Articular chondrocyte of knee joint (primary cell): ENCODE results near the gene LMOD3. TPM values are rescaled to one million over a fixed set of nuclear protein-coding genes. Genes with fewer than 3 reads are reported as not detected.

Experiments used
- total RNA-seq: library from RNA; depleted of rRNA; stranded (reverse); fragments of >200 nt; gene quantifications from 2 replicates; pipeline ENCODE4 v1.2.3, GENCODE V29; 2012

LMOD3 gene
- total RNA-seq: 0.22 and 0.39 TPM in 2 replicates

DNA sequence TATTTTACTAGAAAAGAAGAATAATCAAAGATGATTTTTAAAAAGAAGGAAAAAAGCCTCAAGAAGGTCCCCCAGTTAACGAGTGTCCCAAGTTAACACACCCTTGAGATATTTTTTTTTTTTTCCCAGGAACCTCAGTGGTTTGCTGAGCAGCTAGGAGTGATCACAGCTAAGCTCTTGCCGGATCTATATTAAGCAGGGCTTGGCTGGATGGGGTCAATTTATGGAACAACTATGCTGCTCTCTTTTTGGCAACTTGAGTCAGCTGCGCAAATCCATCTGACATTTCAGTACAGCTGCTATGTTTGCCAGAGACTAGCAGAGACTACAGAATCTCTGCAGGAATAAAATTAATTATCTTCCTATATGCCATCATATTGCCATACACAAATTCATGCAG, at the start of gene LMOD3:
TSS of gene LMOD3 (minus strand) at position 193 of the 400 bp plus-strand sequence. CDS start 209 bp downstream, outside the sequence.

GRCh38 chr3:69084326-69085167, 37.8 kb downstream of the LMOD3 start, which contains the start of gene ARL6IP5:
Gene ARL6IP5, plus strand, starts transcription at chr3:69084937. Its CDS starts 111 bp downstream, at chr3:69085048.

DNA sequence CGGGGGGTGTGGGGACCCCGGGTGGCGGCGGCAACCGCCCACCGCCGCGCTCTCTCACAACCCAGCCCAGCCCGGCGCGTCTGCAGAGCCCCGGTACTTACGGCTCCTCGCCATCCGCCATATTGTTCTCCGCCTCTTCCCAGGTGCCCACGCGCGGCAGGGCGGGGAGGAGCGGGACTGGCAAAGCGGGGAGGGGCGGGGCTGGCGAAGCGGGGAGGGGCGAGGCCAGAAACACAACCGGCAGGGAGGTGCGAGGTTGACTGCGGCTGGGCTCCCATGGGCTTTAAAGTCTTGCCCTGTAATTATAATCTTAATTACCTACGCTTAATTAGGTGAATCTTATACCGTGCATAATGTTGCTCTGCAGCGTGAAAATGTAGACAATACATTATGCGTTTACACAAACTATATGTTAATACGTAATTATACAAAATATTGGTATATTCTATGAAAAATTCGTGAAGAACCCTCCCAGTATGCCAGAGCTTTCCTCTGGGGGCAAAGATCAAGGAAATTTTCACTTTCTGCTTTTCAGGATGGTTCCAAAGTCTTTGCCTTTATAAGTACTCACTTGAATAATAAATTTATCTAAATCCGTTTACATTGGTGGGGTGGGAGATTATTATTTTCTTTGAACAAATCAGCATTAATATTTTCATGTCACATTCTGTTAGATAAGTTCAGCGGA, 42.0 kb downstream of the LMOD3 start, which contains the start of gene UBA3:
TSS of gene UBA3 (minus strand) at position 133 of the 688 bp plus-strand sequence. CDS start at position 121, 12 bp downstream.

Other genes starting within 250 kb of the LMOD3 start
- 0.11 TPM in 1 of 2 replicates, not detected in the other for gene TAFA4, start 190.0 kb downstream of the LMOD3 start, total RNA-seq
- 67.2 and 74.9 TPM in 2 replicates for gene EOGT, start 108.9 kb downstream of the LMOD3 start, total RNA-seq
- 61.0 and 136 TPM in 2 replicates for gene TMF1, start 70.3 kb downstream of the LMOD3 start, total RNA-seq
- 83.3 and 90.4 TPM in 2 replicates for gene UBA3, start 42.2 kb downstream of the LMOD3 start, total RNA-seq
- 217 and 221 TPM in 2 replicates for gene ARL6IP5, start 37.7 kb downstream of the LMOD3 start, total RNA-seq